ENCODE results near the gene LRRN4CL. TPM values are rescaled to one million over a fixed set of nuclear protein-coding genes. Genes with fewer than 3 reads are reported as not detected.

The LRRN4CL gene
- total and polyA plus RNA-seq, 9 of the 15 experiments (the other 6 are each of a cell fraction or from before 2014, with no cell fraction given): 0.03 to 0.11 (median 0.05) TPM; not detected in 4

DNA sequence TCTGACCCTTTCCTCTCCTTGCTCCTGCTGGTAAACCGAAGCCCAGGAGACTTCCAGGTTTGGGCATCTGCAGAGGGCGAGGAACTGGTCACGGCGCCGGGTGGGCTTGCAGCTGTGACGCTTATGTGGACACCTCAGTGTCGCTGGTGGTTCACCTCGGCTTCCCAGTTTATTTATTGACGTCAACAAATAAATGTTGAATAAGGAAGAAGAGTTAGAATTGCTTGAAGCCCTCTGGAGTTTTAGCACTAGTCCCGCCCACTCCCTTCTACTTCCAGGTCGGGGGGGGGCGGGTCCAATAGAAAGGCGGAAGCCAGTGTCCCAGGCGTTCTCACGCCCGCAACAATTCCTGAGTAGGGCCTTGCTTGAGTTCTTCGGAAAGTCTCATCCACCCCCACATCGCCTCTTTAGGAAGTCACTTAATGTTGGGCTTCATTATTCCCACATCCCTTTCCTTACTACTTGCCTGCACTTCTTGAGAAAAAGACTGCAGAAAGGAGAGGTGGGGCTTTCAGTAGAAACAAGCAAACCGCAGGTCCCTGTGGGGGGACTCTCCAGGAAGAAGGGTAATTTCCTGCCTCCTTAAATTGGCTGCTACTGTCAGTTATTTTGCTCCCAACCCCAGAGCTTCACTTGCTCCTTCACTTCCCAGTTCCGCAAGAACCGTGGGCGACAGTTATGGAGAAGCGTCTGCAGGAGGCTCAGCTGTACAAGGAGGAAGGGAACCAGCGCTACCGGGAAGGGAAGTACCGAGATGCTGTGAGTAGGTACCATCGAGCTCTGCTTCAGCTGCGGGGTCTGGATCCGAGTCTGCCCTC is 39.0 kb upstream of the LRRN4CL start, which contains the start of gene TTC9C (continued):
- TF ChIP-seq, protein P1, sequence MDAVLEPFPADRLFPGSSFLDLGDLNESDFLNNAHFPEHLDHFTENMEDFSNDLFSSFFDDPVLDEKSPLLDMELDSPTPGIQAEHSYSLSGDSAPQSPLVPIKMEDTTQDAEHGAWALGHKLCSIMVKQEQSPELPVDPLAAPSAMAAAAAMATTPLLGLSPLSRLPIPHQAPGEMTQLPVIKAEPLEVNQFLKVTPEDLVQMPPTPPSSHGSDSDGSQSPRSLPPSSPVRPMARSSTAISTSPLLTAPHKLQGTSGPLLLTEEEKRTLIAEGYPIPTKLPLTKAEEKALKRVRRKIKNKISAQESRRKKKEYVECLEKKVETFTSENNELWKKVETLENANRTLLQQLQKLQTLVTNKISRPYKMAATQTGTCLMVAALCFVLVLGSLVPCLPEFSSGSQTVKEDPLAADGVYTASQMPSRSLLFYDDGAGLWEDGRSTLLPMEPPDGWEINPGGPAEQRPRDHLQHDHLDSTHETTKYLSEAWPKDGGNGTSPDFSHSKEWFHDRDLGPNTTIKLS (IDR thresholded peaks at IDR 0.05; ENCODE audit: borderline replicate concordance, low read depth): peak; percentile 35; the same call in 1 of the 2 replicates
- peak in 1 of 2 experiments; percentile 87; a peak in 2 of 4 replicates for TF ChIP-seq HDAC1 (IDR thresholded peaks at IDR 0.05)
- no peak for TF ChIP-seq ZSCAN29 (IDR thresholded peaks at IDR 0.05)
- TF ChIP-seq, protein P2, sequence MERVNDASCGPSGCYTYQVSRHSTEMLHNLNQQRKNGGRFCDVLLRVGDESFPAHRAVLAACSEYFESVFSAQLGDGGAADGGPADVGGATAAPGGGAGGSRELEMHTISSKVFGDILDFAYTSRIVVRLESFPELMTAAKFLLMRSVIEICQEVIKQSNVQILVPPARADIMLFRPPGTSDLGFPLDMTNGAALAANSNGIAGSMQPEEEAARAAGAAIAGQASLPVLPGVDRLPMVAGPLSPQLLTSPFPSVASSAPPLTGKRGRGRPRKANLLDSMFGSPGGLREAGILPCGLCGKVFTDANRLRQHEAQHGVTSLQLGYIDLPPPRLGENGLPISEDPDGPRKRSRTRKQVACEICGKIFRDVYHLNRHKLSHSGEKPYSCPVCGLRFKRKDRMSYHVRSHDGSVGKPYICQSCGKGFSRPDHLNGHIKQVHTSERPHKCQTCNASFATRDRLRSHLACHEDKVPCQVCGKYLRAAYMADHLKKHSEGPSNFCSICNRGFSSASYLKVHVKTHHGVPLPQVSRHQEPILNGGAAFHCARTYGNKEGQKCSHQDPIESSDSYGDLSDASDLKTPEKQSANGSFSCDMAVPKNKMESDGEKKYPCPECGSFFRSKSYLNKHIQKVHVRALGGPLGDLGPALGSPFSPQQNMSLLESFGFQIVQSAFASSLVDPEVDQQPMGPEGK (CRISPR knock-in tag; IDR thresholded peaks at IDR 0.05; ENCODE audit: borderline replicate concordance): no peak
- peak in 1 of 2 experiments; percentile 69; a peak in 1 of 4 replicates for TF ChIP-seq FOXK2 (conservative IDR thresholded peaks at IDR 0.05 in 1 of 2, IDR thresholded peaks at IDR 0.05 in 1 of 2; ENCODE audit: low read depth in 2 of 2)
- peak; percentile 5; the same call in 1 of the 2 replicates for TF ChIP-seq CEBPB (tag; IDR thresholded peaks at IDR 0.05)
- TF ChIP-seq, protein P3, sequence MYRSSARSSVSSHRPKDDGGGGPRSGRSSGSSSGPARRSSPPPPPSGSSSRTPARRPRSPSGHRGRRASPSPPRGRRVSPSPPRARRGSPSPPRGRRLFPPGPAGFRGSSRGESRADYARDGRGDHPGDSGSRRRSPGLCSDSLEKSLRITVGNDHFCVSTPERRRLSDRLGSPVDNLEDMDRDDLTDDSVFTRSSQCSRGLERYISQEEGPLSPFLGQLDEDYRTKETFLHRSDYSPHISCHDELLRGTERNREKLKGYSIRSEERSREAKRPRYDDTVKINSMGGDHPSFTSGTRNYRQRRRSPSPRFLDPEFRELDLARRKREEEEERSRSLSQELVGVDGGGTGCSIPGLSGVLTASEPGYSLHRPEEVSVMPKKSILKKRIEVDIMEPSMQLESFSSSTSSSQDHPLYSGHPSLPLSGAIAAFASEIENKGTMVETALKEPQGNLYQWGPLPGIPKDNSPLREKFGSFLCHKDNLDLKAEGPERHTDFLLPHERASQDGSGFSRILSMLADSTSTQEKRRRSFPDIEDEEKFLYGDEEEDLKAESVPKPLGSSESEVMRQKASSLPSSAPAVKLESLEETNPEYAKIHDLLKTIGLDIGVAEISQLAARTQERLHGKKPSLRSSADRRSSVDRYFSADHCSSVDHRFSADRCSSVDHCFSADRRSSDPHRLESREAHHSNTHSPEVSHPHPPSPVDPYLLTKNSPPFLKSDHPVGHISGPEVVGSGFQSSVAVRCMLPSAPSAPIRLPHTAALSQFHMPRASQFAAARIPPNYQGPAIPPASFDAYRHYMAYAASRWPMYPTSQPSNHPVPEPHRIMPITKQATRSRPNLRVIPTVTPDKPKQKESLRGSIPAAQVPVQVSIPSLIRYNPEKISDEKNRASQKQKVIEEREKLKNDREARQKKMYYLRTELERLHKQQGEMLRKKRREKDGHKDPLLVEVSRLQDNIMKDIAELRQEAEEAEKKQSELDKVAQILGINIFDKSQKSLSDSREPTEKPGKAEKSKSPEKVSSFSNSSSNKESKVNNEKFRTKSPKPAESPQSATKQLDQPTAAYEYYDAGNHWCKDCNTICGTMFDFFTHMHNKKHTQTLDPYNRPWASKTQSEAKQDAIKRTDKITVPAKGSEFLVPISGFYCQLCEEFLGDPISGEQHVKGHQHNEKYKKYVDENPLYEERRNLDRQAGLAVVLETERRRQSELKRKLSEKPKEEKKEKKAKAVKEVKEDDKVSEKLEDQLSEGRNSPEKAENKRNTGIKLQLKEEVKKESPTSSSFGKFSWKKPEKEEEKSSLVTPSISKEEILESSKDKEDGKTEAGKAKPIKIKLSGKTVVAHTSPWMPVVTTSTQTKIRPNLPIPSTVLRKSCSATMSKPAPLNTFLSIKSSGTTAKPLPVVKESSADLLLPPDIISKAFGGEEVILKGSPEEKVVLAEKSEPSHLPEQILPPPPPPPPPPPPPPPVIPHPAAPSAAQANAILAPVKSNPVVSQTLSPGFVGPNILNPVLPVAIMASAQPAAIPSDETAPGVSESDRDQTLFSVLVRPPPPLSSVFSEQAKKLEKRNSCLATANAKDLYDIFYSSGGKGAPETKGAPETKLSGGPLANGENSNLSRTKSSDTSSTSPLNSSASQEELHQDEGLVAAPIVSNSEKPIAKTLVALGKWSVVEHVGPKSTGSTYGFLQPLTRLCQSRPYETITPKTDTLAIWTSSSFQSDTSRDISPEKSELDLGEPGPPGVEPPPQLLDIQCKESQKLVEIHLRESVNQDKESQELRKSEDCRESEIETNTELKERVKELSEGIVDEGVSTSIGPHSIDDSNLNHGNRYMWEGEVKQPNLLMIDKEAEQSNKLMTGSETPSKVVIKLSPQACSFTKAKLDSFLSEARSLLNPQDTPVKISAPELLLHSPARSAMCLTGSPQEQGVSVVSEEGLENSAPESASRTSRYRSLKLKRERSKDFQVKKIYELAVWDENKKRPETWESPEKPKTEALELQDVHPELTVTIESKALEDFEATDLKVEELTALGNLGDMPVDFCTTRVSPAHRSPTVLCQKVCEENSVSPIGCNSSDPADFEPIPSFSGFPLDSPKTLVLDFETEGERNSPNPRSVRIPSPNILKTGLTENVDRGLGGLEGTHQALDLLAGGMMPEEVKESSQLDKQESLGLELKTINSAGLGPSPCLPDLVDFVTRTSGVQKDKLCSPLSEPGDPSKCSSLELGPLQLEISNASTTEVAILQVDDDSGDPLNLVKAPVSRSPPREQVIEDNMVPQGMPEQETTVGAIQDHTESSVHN (IDR thresholded peaks at IDR 0.05; ENCODE audit: borderline replicate concordance in 1 of 2, low read depth in 1 of 2): no peak
- TF ChIP-seq XRCC5 (IDR thresholded peaks at IDR 0.05; ENCODE audit: low read depth, low read length): peak; percentile 8; the same call in 1 of the 2 replicates
- TF ChIP-seq RNF2 (IDR thresholded peaks at IDR 0.05): no peak
- TF ChIP-seq, protein P4, sequence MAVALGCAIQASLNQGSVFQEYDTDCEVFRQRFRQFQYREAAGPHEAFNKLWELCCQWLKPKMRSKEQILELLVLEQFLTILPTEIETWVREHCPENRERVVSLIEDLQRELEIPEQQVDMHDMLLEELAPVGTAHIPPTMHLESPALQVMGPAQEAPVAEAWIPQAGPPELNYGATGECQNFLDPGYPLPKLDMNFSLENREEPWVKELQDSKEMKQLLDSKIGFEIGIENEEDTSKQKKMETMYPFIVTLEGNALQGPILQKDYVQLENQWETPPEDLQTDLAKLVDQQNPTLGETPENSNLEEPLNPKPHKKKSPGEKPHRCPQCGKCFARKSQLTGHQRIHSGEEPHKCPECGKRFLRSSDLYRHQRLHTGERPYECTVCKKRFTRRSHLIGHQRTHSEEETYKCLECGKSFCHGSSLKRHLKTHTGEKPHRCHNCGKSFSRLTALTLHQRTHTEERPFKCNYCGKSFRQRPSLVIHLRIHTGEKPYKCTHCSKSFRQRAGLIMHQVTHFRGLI (CRISPR knock-in tag; IDR thresholded peaks at IDR 0.05): no peak

All from K562 (cell line).